Activated B cell treated with CpG ODN at 0.5 μM for 24 hours (primary cell): ENCODE measurements around the gene TRAPPC2L. TPM values are rescaled to one million over a fixed set of nuclear protein-coding genes. Genes with fewer than 3 reads are reported as not detected.

Source experiments
- ATAC-seq: fragments of 200-7000 bp; cut with Tn5 transposase; one replicate; pipeline ENCODE4 v1.10.0; 2021; ENCODE audit warnings: low read depth, mild to moderate bottlenecking, moderate library complexity
- CTCF ChIA-PET: fragments of 350-600 bp; sonication (Branson Sonifier 250); formaldehyde crosslinking; loops from one replicate; lab custom pipeline; 2021; ENCODE audit warnings: antibody characterized with exemption; lab: Charles Lee
- POLR2A ChIA-PET: fragments of 350-600 bp; sonication (Branson Sonifier 250); formaldehyde crosslinking; loops from one replicate; lab custom pipeline; 2021; ENCODE audit warnings: antibody characterized with exemption; lab: Charles Lee
- DNase-seq: peaks from one replicate; pipeline ENCODE4 v3.0.0; 2022
- H3K27ac Mint-ChIP-seq: one replicate; pipeline ENCODE4 v1.8.0; 2020; ENCODE audit warnings: mixed read lengths
- H3K27me3 Mint-ChIP-seq: one replicate; pipeline ENCODE4 v1.8.0; 2021; ENCODE audit warnings: mixed read lengths
- H3K36me3 Mint-ChIP-seq: one replicate; pipeline ENCODE4 v1.8.0; 2021; ENCODE audit warnings: low read depth, mixed read lengths
- H3K4me1 Mint-ChIP-seq: one replicate; pipeline ENCODE4 v1.8.0; 2021; ENCODE audit warnings: mixed read lengths
- H3K4me3 Mint-ChIP-seq: one replicate; pipeline ENCODE4 v1.8.0; 2020; ENCODE audit warnings: mild to moderate bottlenecking, mixed read lengths
- H3K9me3 Mint-ChIP-seq: one replicate; pipeline ENCODE4 v1.8.0; 2020; ENCODE audit warnings: mixed read lengths
- CTCF ChIP-seq: fragments of 200-600 bp; IDR thresholded peaks from one replicate; pipeline ENCODE4 v1.8.0; 2022; ENCODE audit warnings: antibody characterized with exemption, mild to moderate bottlenecking
- intact Hi-C: fragments of 100-400 bp; cut with micrococcal nuclease; formaldehyde crosslinking; loops from one replicate; pipeline ENCODE4 v1.15.1; 2024
- total RNA-seq: library from RNA; stranded (reverse); gene quantifications from 2 replicates; pipeline ENCODE4 v1.2.3, GENCODE V29; 2022

TRAPPC2L gene
- total RNA-seq, 1 donor from 2014 or later = 38.7 TPM

- Mint-ChIP-seq H3K27ac (no peak overlapping the region), H3K4me1 (peaks cover 11% of the 10 kb centered on the region), H3K36me3 (peaks cover 34% of the 10 kb centered on the region), H3K9me3 (no peaks in the 10 kb centered on the region), H3K4me3 (no peak overlapping the region), H3K27me3 (no peaks in the 10 kb centered on the region)
- TF ChIP-seq CTCF = no peak
- POLR2A ChIA-PET = no interaction called here
- intact Hi-C loops = no loop called here
- DNase-seq (no peak), ATAC-seq (no peak)
- CTCF ChIA-PET = no interaction called here
Observed at GRCh38 chr16:88901718-88902337, 44.9 kb downstream of the TRAPPC2L start.

GRCh38 chr16:88902744-88903143 is 45.8 kb downstream of the TRAPPC2L start:
- TF ChIP-seq CTCF = no peak
- POLR2A ChIA-PET = interaction anchor here (0.5 kb wide), 1 partner anchor 615 kb away, joined by 4 read pairs; no protein-coding TSS in a partner anchor
- intact Hi-C loops = no loop called here
- H3K36me3 Mint-ChIP-seq = peaks cover 34% of the 10 kb centered on the region
- no peak overlapping the region for H3K27ac Mint-ChIP-seq
- ATAC-seq = no peak
- CTCF ChIA-PET = no interaction called here
- peaks cover 13% of the 10 kb centered on the region for H3K4me1 Mint-ChIP-seq
- H3K4me3 Mint-ChIP-seq = no peak overlapping the region
- H3K27me3 Mint-ChIP-seq = no peaks in the 10 kb centered on the region
- no peaks in the 10 kb centered on the region for H3K9me3 Mint-ChIP-seq
- no peak for DNase-seq

GRCh38 chr16:88903267-88903666 is 46.3 kb downstream of the TRAPPC2L start:
- H3K36me3 Mint-ChIP-seq = peaks cover 33% of the 10 kb centered on the region
- no peak for TF ChIP-seq CTCF

GRCh38 chr16:88904676-88905365 is 47.9 kb downstream of the TRAPPC2L start:
- intact Hi-C loops = no loop called here
- DNase-seq (no peak), ATAC-seq (no peak)
- no peaks in the 10 kb centered on the region for H3K27me3 Mint-ChIP-seq
- peaks cover 23% of the 10 kb centered on the region for H3K36me3 Mint-ChIP-seq
- H3K4me3 Mint-ChIP-seq = no peak overlapping the region
- ChIA-PET POLR2A (no interaction called here), CTCF (no interaction called here)
- H3K27ac Mint-ChIP-seq = no peak overlapping the region
- TF ChIP-seq CTCF = no peak
- no peaks in the 10 kb centered on the region for H3K9me3 Mint-ChIP-seq
- H3K4me1 Mint-ChIP-seq = peaks cover 17% of the 10 kb centered on the region

More at GRCh38 chr16:88903267-88903666, 46.3 kb downstream of the TRAPPC2L start:
- ChIA-PET CTCF (no interaction called here), POLR2A (no interaction called here)
- ATAC-seq = no peak
- Mint-ChIP-seq H3K27me3 (no peaks in the 10 kb centered on the region), H3K4me1 (peaks cover 16% of the 10 kb centered on the region), H3K9me3 (no peaks in the 10 kb centered on the region), H3K4me3 (no peak overlapping the region), H3K27ac (no peak overlapping the region)
- DNase-seq = no peak
- intact Hi-C loops = no loop called here

- H3K9me3 Mint-ChIP-seq = no peaks in the 10 kb centered on the region
- H3K27me3 Mint-ChIP-seq = no peaks in the 10 kb centered on the region
- H3K27ac Mint-ChIP-seq = no peak overlapping the region
- no peak for TF ChIP-seq CTCF
- no peak overlapping the region for H3K4me3 Mint-ChIP-seq
- ChIA-PET CTCF (no interaction called here), POLR2A (no interaction called here)
- peaks cover 22% of the 10 kb centered on the region for H3K4me1 Mint-ChIP-seq
- H3K36me3 Mint-ChIP-seq = peaks cover 24% of the 10 kb centered on the region
- peak; percentile 70 for ATAC-seq
- DNase-seq = no peak
- intact Hi-C loops = no loop called here
Observed at GRCh38 chr16:88905563-88905962, 48.6 kb downstream of the TRAPPC2L start.
